IMR-90 (cell line): Measurements from ENCODE around the gene TMEM218.

Source experiments
- BHLHE40 ChIP-seq: fragments of 150-350 bp; IDR thresholded peaks from 2 replicates; pipeline ENCODE4 v1.6.1; 2016; ENCODE audit warnings: mild to moderate bottlenecking, low read depth, low read length
- CEBPB ChIP-seq: IDR thresholded peaks from 2 replicates; pipeline ENCODE4 v1.6.1; 2012; ENCODE audit warnings: low read depth, low read length, improper control_type of control experiment
- FOS ChIP-seq: fragments of 150-350 bp; IDR thresholded peaks from 2 replicates; pipeline ENCODE4 v1.6.1; 2016; ENCODE audit warnings: low read depth, low read length
- TF ChIP-seq, protein P1 (sequence below): conservative IDR thresholded peaks from 2 replicates; pipeline ENCODE4 v1.5.1; 2012; ENCODE audit warnings: mild to moderate bottlenecking, low read depth, low read length, improper control_type of control experiment
- TF ChIP-seq, protein P2 (sequence below): fragments of 150-350 bp; IDR thresholded peaks from 2 replicates; pipeline ENCODE4 v1.6.1; 2017; ENCODE audit warnings: mild to moderate bottlenecking, antibody characterized with exemption, low read length, low read depth

DNA sequence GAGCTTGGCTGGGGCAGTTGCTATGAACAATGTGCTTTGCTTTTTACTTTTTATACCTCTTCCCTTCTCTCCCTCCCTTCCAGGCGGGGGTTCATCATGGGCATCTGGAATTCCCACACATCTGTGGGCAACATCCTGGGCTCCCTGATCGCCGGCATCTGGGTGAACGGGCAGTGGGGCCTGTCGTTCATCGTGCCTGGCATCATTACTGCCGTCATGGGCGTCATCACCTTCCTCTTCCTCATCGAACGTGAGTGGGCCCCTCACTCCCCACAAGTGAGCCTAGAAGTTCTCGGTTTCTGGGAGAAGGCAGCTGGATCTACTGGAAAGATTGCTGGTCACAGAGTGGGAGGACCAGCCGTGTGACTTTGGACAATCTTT lies 30.9 kb downstream of the TMEM218 start:
- TF ChIP-seq, protein P1, sequence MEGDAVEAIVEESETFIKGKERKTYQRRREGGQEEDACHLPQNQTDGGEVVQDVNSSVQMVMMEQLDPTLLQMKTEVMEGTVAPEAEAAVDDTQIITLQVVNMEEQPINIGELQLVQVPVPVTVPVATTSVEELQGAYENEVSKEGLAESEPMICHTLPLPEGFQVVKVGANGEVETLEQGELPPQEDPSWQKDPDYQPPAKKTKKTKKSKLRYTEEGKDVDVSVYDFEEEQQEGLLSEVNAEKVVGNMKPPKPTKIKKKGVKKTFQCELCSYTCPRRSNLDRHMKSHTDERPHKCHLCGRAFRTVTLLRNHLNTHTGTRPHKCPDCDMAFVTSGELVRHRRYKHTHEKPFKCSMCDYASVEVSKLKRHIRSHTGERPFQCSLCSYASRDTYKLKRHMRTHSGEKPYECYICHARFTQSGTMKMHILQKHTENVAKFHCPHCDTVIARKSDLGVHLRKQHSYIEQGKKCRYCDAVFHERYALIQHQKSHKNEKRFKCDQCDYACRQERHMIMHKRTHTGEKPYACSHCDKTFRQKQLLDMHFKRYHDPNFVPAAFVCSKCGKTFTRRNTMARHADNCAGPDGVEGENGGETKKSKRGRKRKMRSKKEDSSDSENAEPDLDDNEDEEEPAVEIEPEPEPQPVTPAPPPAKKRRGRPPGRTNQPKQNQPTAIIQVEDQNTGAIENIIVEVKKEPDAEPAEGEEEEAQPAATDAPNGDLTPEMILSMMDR = no peak
- TF ChIP-seq FOS (no peak), CEBPB (no peak), BHLHE40 (no peak)
- TF ChIP-seq, protein P2, sequence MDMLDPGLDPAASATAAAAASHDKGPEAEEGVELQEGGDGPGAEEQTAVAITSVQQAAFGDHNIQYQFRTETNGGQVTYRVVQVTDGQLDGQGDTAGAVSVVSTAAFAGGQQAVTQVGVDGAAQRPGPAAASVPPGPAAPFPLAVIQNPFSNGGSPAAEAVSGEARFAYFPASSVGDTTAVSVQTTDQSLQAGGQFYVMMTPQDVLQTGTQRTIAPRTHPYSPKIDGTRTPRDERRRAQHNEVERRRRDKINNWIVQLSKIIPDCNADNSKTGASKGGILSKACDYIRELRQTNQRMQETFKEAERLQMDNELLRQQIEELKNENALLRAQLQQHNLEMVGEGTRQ = no peak
